GM19023 (cell line): Measurements from ENCODE around the gene STK38.

ENCODE experiments used
- ATAC-seq: cut with Tn5 transposase; IDR thresholded peaks from one replicate; pipeline ENCODE4 v1.9.1; 2021; ENCODE audit warnings: mild to moderate bottlenecking, moderate library complexity; ENCODE audit not compliant: unreplicated experiment

STK38 gene

DNA sequence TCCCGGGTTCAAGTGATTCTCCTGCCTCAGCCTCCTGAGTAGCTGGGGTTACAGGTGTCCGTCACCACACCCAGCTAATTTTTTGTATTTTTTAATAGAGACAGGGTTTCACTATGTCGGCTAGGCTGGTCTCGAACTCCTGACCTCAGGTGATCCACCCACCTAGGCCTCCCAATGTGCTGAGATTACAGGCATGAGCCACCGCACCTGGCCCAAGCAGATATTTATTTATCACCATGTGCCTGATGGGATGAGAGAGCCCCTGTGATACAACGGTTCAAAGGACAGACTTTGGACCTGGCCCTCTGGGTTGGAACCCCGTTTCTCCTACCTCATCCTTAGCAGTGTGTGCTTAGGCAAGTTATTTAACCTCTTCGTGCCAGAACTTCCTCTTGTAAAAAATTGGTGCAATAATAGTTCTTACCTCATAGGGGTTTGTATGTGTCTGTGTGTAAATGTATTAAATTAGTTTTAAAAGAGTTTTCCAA is 19.2 kb upstream of the STK38 start:
- ATAC-seq, result no peak

DNA sequence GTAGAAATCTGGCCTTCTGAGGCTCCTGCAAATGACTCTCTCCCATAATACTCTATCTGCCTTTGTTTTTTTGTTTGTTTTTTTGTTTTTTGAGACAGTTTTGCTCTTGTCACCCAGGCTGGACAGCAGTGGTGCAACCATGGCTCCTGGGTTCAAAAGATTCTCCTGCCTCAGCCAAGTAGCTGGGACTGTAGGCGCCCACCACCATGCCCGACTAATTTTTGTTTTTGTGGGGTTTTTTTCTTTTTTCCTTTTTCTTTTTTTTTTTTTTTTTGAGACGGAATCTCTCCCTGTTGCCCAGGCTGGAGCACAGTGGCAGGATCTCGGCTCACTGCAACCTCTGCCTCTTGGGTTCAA is 16.6 kb upstream of the STK38 start:
- no peak for ATAC-seq

DNA sequence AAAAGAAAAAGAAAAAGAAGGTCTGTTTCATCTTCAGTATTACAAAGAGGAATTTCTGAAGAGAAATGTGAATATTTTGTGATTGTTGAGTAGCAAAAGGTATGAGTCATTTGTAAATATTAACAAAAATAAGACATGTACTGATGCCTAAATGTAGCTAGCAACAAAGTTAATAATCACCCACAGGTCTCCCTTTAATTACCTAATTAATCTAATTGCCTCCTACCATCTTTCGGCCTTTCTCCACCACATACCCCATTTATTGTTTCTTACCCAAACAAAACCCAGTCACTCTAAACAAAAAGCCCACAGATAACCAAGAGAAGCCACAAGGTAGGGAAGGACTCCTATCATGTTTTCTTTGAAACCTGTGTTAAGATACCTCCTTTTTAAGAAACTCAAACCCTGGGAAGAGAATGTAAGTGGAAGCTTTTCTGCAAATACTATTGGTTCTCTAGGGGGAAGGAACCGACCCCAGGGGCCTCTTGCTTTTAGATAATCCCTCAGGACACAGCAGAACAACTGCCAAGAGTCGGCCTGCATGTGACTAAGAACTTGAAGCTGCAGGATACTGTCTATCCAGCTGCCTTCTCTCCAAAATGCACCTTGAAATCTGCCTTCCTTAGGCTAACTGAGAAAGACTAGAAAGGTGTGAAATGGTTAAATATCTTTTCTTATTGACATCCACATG is 16.1 kb upstream of the STK38 start:
- no peak for ATAC-seq

DNA sequence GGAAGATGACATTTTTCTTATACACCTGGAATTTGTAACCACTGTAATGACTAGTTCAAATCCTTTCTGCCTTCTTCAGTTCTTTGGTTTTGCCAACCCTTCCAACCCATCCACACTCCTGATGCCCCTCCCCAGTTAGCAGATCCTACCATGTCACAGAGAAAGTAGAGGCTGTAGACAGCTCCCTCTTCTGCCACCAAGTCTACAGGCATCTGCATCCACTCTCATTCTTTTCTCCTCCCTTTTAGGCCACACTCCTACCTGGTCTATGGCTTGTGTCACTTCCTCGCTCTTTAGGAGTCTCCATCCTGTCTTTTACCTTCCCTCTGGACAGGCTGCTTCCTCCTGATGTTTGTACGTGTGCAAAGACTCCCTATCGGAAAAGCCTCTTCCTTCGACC is 13.5 kb upstream of the STK38 start:
- ATAC-seq, result no peak

DNA sequence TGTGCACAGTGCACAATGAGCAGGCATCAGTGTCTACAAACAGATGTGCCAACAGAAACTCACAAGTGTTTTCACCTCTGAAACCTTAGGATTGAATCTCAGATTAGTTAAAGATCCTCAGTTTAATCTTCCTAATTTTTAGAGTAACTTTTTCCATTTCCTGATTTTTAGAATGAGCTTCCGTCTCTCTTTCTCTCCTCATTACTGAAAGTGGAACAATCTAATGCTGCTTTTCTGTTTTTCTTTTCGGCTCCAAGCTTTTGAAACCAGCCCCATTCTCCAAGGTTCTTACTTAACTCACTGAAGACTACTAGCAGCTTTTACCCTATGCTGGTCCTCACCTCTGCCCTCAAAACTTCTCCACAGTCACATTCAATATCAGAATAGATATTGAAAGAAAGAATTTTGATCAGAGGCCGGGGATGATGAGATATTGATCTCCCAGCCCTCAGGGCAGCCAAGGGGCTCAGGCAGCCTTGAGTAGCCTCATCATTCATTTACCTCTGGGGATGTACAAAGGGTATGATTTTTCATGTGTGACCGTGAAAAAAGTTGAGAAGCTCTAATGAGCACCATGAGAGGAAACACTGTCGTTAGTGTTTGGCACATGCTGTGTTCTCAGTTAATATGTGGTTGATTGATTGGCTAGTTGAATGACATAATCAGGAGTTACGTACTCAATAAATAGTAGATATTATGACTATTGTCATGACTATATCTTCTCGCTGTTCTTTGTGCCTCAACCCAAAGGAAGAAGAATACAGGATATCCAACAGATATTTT is 11.9 kb upstream of the STK38 start:
- no peak for ATAC-seq

DNA sequence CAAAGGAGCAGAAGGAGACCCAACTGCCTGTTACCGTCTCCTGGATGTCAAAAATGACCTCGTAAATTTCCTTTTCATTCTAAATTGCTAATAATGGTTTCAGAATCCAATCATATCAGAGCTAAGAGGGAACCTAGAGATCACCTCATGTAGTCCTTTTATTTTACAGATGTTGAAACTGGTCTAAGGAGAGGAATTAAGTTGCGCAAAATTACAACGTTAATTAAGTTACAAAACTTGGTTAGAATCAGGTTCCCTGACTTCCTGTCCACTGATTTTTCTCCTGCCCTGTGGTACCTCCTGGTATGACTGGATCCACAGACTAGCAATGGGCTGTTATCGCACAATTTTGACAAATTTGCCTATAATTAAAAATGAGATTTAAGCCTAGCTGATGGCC is 9.0 kb upstream of the STK38 start:
- ATAC-seq, result no peak

DNA sequence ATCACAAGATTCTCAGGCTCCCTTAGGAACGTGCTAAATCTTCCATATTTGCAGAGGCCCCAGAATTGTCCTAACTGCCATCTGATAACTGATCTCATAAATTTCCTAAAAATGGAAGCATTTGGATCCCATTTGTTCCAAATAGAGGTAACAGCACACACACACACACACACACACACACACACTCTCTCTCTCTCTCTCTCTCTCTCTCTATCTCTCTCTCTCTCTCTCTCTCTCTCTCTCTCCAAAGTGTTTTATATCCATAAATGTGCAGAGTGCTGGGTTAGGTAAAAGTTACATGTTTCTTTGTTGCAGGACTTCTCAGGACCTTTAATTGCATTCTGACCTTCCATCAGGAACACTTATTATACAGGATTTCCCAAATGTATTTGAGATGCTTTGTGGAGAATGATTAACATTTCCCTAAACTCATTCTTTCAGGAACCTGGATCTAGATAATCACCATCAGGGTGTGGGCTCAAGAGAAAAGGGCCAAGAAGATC is 8.5 kb upstream of the STK38 start:
- ATAC-seq, result no peak

DNA sequence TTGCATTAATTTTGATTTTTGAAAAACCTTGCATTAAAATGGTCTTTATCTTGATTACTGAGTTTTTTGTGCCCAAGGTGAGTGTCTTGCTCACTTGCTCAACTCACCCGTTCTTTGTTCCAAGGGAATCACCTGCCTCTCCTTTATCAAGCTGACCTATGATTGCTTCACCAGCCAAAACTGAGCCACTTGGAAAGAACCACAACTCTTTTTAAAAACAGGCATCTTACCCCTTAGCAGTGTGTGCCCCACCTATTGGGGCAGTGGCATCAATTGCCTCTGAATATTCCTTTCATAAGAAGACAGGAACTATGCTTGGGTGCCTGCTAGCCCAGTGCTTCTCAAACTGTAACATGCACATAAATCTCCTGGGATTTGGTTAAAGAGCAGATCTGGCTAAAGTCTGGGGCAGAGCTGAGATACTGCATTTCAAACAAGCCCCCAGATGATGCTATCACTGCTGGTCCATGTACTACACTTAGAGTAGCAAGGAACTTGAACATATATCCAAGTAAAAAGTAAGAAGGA is 3.3 kb upstream of the STK38 start:
- ATAC-seq, result no peak

DNA sequence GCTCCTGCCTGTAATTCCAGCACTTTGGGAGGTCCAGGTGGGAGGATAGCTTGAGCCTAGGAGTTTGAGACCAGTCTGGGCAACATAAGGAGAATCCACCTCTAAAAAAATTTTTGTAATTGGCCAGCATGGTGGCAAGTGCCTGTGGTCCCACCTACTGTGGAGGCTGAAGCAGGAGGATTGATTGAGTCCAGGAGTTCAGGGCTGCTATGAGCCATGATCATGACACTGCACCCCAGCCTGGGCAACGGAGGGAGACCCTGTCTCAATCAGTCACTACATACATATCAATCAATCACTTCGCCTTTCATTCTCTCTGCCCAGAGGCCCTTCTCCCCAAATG is 1.1 kb upstream of the STK38 start:
- no peak for ATAC-seq

DNA sequence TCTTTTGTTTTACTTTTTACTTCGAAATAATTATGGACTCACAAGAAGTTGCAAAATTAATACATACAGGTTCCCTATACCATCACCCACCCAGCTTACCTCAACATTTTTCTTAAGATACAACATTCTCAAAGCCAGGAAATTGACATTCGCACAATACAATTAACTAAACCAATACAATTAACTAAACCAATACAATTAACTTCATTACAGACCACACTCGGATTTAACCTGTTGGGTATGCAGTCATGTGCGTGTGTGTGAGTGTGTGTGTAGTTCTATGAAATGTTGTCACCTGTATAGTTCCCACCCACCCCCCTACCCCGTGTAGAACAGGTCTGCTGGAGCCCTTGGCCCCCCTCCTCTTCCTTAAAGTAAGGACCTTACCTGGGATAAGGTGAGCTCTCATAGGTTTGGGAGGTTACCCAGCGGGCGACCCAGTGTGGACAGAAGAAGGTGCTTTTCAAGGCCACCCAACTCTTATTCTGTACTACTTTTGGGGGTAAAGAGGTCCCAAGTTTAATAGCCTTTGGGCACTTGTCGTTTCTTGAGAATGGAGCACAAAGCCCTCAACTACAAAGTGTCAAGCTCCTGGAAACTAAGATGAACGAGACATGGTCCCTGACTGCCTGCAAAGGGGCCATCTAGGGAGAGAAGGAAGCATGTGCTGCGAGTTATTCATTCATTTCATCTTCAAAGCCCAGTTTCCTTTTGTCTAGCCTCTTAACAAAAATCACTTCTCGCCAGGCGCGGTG is 544 bp upstream of the STK38 start:
- ATAC-seq, result no peak

DNA sequence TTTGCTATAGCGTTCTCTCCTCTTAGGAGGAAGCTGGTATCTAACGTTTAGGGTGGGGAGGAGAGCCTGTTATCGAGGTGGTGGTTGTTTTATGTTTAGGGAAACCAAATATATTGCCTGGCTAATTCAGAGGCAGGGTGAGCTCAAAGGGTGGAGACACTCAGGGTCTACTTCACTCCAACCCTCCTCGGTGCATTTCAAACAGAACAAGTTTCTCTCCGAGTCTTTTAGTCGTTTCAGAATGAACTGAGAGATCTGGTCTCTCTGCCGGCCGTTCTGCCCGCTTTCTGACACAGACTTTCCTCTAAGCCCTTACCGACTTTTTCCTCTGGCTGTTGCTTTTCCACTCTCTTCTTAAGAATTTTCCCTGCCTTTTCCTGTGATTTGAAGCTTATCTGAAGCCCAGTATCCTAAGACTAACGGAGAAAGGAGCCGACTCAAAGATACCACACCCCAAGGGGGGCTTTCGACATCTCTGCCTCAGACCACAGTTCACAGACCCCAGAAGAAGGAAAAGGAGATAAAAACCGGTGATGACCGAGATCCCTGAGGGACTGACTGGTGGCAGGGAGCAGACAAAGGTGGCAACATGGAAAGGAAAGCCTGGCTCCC is 865 bp downstream of the STK38 start:
- no peak for ATAC-seq

DNA sequence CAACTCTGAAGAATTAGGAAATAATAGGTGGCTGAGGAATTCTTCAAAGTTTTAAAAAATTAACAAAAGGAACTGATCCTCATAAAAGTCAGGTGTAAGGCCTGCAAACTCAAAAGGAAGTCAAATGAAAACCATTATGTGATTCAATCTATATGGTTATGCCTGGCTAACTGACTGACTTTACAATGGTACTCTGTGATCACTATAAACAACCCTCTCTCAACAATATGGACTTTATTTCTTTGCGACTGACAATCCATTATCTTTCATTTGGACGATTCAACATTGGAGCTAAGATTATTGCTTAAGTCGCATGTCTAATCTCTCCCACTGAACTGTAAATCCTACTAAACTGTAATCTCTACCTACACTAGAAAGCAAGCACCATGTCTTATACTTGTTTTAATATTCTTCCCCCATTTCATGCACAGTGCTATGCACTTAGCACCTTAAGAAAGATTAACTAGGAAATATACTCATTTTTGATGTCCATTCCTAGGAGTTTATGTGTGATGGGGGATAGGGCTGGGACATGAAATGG is 1.4 kb downstream of the STK38 start:
- no peak for ATAC-seq

DNA sequence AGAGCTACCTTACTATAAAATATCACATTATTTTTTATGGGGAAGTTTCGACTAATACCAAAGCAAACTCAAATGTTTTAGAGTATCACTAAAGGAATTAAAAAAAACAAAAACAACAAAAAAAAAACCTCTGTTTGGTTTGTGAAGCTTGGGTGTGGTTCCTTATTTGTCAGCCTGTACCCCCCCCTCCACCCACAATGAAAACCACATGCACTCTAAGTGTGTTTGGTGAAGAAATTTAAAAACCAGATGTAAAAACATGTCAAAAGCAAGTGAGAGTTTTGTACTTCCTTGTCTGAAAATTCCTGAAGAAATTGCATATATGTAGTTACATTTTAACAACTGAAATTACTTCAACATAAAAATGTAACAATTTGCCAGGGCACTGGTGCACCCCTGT is 3.1 kb downstream of the STK38 start:
- no peak for ATAC-seq

DNA sequence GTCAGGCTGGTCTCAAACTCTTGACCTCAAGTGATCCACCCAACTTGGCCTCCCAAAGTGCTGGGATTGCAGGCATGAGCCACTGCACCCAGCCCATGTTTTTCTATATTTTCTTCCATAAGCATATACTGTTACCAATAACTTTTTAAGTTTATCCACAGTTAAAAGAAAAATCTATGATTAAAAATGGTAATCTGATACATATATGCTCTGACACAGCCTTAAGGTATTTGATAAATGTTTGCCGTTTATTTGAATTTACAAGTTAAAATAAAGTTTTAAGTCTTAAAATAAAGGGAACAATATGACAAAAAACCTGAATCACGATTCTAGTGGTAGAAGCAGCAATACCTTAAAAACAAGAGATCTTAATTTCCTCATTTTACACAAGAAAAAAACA is 5.2 kb downstream of the STK38 start:
- no peak for ATAC-seq

DNA sequence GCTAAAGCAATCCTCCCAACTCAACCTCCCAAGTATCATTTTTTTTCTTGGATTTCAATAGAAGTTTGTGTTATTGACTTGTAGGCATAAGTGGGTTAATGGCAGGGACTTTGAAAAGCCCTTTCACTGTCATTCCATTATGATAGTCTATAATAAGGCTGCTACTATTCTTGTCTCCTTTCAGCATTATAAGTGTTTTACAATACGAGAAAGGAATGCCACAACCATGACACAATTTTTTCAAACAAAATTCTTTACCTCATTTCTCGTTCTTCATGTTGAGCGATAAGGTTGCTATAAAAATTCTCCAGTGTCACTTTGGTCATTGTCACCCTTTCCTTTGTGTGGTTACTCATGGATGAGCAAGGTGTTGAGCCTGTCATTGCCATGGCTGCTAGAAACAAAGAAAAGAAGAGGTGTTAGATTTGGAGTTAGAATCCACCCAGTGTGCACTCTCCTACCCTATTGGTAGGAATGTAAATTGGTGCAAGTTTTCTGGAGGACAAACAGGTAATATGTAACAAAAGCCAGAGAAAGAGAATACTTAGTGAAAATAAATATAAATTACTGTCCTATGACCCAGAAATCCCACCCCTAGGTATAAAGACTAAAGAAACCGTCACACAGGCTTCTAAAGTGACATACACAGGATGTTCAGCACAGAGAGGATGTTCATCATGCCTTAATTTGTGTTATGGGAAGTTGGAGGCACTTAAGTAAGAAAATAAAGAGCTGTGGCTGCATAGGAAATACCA is 7.3 kb downstream of the STK38 start:
- no peak for ATAC-seq

DNA sequence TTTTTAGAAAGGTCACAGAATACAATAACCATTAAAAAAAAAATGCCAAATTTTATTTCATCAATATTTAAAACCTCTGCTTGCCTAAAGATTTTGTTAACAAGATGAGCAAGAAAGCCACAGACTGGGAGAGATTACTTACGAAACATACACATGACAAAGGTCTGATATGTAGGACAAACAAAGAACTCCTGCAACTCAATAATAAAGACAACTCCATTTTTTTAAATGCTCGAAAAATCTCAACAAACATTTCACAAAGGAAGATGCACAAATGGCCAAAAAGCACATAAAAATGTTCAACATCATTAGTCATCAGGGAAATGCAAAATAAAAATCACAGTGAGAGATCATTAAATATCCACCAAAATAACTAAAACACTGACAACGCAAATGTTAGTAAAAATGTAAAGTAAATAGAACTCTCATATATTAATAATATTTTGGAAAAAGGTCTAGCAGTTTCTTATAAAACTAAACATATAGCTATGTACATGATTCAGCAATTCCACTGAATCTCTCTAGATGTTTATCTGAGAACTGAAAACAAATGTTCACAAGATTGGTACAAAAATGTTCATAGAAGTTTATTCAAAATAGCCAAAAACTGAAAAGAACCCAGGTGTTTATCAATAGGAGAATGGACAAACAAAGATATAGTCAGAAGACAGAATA is 10.3 kb downstream of the STK38 start:
- ATAC-seq, result no peak

DNA sequence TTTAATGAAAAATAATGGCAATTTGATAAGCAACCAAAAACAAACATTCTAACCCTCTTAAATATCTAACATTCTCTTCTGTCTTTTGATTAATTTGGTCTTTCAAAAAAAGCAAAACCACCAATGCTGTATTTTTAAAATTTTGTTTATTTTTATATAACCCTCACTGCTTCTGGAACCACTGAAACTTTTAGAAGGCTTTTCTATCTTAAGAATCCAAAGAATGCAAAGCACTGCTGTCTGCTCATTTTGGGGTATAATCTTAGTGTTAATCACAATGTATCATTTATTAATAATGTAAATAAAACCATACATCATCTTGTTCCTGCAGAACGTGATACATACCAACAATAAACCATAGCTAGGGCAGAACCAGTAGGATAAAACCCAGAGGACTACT is 14.0 kb downstream of the STK38 start:
- ATAC-seq, result no peak

DNA sequence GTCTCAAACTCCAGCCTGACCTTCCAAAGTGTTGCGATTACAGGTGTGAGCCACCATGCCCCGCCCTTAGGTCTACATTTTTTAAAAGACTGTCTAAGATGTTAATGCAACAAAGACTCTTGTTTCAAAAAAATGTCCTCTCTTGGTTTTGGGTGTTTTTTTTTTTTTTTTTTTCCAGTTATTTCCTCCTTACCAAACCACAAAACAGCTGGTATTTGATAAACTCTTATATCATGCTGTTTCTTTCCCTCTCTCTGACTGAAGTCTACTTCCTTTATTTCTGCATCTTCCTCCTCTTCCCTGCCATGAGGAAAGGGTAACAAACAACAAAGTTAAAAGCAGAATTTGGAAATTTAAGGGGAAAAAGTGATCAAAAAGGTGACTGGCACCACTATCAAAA is 21.2 kb downstream of the STK38 start:
- no peak for ATAC-seq

DNA sequence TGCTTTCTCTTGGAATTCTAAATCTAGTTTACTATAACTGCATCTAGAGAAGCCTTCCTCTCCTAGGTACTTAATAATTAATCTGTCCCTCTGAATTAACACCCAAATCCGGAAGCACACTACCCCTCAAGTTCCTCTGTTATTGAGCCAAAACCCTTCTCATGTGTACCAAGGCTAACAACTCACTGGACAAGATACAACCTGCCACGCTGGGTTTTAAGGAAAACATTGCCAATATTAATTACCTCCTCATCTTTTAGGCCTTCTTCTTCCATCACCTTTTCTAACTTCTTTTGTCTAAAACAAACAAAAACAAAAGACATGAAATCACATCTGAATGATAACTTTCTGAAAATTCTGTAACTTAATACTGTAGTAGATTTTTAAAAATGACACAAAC is 21.9 kb downstream of the STK38 start:
- ATAC-seq, result no peak

DNA sequence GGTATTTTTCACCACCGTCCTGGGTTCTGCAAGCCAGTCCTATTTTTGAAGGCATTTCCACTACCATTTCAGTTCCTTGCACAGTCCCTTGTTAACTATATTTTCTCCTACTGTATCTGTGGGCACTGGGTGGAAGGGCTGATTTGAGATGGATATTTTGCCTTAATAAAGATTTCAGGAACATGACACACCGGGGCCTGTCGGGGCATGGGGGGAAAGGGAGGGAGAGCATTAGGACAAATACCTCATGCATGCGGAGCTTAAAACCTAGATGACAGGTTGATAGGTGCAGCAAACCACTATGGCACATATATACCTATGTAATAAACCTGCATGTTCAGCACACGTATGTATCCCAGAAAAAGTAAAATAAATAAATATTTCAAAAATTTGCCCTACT is 22.4 kb downstream of the STK38 start:
- ATAC-seq, result no peak
